SK-N-MC (cell line): ENCODE data around the gene CACNB3.

Experiments used
- EZH2 ChIP-seq: fragments of 200-600 bp; sonication (generic); IDR thresholded peaks from one replicate; pipeline ENCODE4 v1.6.1; 2017; ENCODE audit warnings: antibody characterized with exemption
- FOXP2 ChIP-seq: optimal IDR thresholded peaks from 2 replicates; pipeline ENCODE3; 2011; ENCODE audit warnings: mild to moderate bottlenecking, moderate library complexity; ENCODE audit not compliant: insufficient read depth; ENCODE audit errors: extremely low read length, control extremely low read depth
- POLR2AphosphoS5 ChIP-seq: IDR thresholded peaks from 2 replicates; pipeline ENCODE4 v1.6.1; 2012; ENCODE audit warnings: mild to moderate bottlenecking, low read depth, low read length, borderline replicate concordance

DNA sequence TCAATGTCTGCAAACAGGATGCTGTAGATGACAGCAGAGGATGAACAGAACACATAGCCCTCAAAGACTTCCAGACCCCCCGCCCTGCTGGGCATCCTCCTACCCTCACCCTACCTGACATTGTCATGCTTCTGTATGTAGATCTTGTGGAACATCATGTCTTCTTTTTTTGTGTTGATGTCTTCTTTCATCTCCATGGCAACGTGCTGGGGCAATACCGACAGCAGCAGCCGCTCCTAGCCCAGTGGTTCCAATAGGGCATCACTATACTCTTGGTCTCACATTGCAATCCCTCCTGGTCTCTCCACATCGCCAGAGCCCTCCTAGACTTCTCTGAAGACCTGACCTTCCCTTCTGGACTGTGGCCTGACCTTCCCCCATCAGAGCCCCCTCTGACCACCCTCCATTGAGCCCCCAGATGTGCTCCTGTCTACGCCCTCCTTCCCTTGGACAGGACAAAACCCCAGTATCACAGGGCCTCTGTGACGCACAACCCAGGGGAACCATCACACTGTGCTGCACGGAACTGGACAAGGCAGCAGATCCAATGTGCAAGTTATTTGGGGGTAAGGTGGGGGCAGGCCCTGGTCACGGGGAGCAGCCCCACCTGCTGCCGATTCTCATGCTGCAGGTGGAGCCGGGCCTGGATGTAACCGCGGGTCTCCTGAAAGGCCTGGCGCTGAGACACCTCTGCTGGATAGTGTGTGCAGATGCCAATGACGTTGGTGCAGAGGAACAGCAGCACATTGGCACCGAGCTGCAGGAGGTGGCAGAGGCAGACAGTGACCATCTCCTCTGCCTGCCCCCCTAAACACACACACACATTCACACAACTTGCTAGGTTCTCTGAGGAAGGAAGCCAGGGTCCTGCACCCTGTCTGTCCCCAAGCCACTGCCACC, 40.5 kb upstream of the CACNB3 start:
- no peak for TF ChIP-seq POLR2AphosphoS5
- no peak for TF ChIP-seq FOXP2
- TF ChIP-seq EZH2, result no peak
